PC-9 (cell line): ENCODE results near the gene DOCK1. TPM values are rescaled to one million over a fixed set of nuclear protein-coding genes. Genes with fewer than 3 reads are reported as not detected.

Experiments
- BruUV-seq: library from RNA; stranded (reverse); fragments of 400-500 nt; replicated peaks from 2 replicates; lab custom pipeline; 2021; lab: Mats Ljungman, UMichigan
- CTCF ChIA-PET: fragments of 300-600 bp; sonication (Branson Sonifier 250); formaldehyde crosslinking; loops from one replicate; lab custom pipeline; 2022; ENCODE audit warnings: antibody characterized with exemption; lab: Charles Lee
- POLR2A ChIA-PET: fragments of 300-600 bp; sonication (Branson Sonifier 250); formaldehyde crosslinking; loops from one replicate; lab custom pipeline; 2022; ENCODE audit warnings: antibody characterized with exemption; ENCODE audit not compliant: unreplicated experiment; lab: Charles Lee
- DNase-seq, 2 experiments: peaks; one replicate each; pipeline versions ENCODE4 v3.0.0 to v3.0.0-alpha.2; 2015 to 2022; ENCODE audit warnings: mixed read lengths in 1 of 2
- H2AFZ ChIP-seq: fragments of 200-600 bp; sonication (generic); 2 replicates; pipeline ENCODE4 v1.8.1; 2017; ENCODE audit warnings: antibody characterized with exemption
- H3F3A ChIP-seq: fragments of 200-600 bp; sonication (generic); 2 replicates; pipeline ENCODE4 v1.8.1; 2017; ENCODE audit warnings: antibody characterized with exemption, mild to moderate bottlenecking, low read depth; ENCODE audit not compliant: insufficient read depth
- H3K27ac ChIP-seq: fragments of 200-600 bp; sonication (generic); 2 replicates; pipeline ENCODE4 v1.6.1; 2016; ENCODE audit warnings: mixed run types
- H3K27me3 ChIP-seq: fragments of 200-600 bp; sonication (generic); 2 replicates; pipeline ENCODE4 v1.6.1; 2016; ENCODE audit warnings: low read depth, mixed run types; ENCODE audit not compliant: insufficient read depth
- H3K36me3 ChIP-seq: fragments of 200-600 bp; sonication (generic); 2 replicates; pipeline ENCODE4 v1.6.1; 2016; ENCODE audit warnings: low read depth, mixed run types
- H3K4me1 ChIP-seq: fragments of 200-600 bp; sonication (generic); replicated peaks from 2 replicates; pipeline ENCODE4 v1.6.1; 2016; ENCODE audit warnings: mixed run types; ENCODE audit not compliant: insufficient read depth
- H3K4me2 ChIP-seq: fragments of 200-600 bp; sonication (generic); 2 replicates; pipeline ENCODE4 v1.6.1; 2017; ENCODE audit warnings: mixed run types
- H3K4me3 ChIP-seq: fragments of 200-600 bp; sonication (generic); 2 replicates; pipeline ENCODE4 v1.6.1; 2016; ENCODE audit warnings: mixed run types
- H3K79me2 ChIP-seq: fragments of 200-600 bp; sonication (generic); 2 replicates; pipeline ENCODE4 v1.6.1; 2017; ENCODE audit warnings: low read depth, mixed run types
- H3K9me2 ChIP-seq: fragments of 200-600 bp; sonication (generic); 2 replicates; pipeline ENCODE4 v1.8.1; 2017; ENCODE audit warnings: mild to moderate bottlenecking; ENCODE audit not compliant: insufficient read depth
- H3K9me3 ChIP-seq: fragments of 200-600 bp; sonication (generic); 2 replicates; pipeline ENCODE4 v1.8.1; 2016; ENCODE audit warnings: low read depth; ENCODE audit not compliant: insufficient read depth
- H4K20me1 ChIP-seq: fragments of 200-600 bp; sonication (generic); 2 replicates; pipeline ENCODE4 v1.8.1; 2017; ENCODE audit not compliant: insufficient read depth
- EZH2 ChIP-seq: fragments of 200-600 bp; sonication (generic); IDR thresholded peaks from 2 replicates; pipeline ENCODE4 v1.8.0; 2017; ENCODE audit warnings: antibody characterized with exemption, low read depth
- intact Hi-C: fragments of 100-400 bp; cut with micrococcal nuclease; formaldehyde crosslinking; loops from one replicate; pipeline ENCODE4 v1.10.0; 2022; ENCODE audit not compliant: unreplicated experiment
- total RNA-seq: library from RNA; stranded (reverse); gene quantifications from 2 replicates; pipeline ENCODE4 v1.2.3, GENCODE V29; 2021
- TF ChIP-seq, protein P1 (sequence below): fragments of 200-600 bp; sonication (generic); conservative IDR thresholded peaks from 2 replicates; pipeline ENCODE4 v1.6.1; 2017; ENCODE audit warnings: mixed run types, antibody characterized with exemption, mild to moderate bottlenecking, moderate library complexity

DOCK1 gene
- total RNA-seq, 1 experiment from 2014 or later: 24.8 TPM

DNA sequence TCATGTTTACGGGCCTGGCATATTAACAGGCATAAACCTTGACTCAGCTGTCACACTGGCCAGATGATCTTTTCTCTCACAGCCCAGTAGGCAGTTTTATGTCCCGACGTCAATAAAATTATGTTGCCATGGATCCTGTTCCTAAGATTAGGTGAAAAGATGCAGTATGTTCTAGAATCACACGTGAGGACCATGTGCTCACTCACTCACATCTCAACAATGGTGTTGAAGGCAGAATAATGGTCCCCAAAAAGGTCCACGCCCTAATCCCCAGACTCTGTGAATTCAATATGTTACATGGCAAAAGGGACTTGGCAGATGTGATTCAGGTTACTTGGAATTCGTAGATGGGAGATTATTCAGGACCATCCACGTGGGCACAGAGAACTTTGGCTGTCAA lies 3.5 kb downstream of the DOCK1 start:
- Histone ChIP-seq H3K9me2 (no peaks in the 10 kb centered on the region), H2AFZ (no peak overlapping the region), H3K27me3 (no peaks in the 10 kb centered on the region), H3K79me2 (peaks cover 12% of the 10 kb centered on the region), H4K20me1 (no peaks in the 10 kb centered on the region), H3F3A (no peaks in the 10 kb centered on the region), H3K36me3 (no peaks in the 10 kb centered on the region), H3K9me3 (no peaks in the 10 kb centered on the region), H3K4me3 (no peak overlapping the region), H3K4me1 (peaks cover 7% of the 10 kb centered on the region), H3K4me2 (no peak overlapping the region), H3K27ac (no peak overlapping the region)
- CTCF ChIA-PET: no interaction called here
- BruUV-seq: no TSS peak
- DNase-seq: no peak
- intact Hi-C loops: loop anchor here (10.0 kb wide), 2 partner anchors 514 to 1034 kb away; no protein-coding TSS in a partner anchor
- POLR2A ChIA-PET: no interaction called here
- TF ChIP-seq, protein P1, sequence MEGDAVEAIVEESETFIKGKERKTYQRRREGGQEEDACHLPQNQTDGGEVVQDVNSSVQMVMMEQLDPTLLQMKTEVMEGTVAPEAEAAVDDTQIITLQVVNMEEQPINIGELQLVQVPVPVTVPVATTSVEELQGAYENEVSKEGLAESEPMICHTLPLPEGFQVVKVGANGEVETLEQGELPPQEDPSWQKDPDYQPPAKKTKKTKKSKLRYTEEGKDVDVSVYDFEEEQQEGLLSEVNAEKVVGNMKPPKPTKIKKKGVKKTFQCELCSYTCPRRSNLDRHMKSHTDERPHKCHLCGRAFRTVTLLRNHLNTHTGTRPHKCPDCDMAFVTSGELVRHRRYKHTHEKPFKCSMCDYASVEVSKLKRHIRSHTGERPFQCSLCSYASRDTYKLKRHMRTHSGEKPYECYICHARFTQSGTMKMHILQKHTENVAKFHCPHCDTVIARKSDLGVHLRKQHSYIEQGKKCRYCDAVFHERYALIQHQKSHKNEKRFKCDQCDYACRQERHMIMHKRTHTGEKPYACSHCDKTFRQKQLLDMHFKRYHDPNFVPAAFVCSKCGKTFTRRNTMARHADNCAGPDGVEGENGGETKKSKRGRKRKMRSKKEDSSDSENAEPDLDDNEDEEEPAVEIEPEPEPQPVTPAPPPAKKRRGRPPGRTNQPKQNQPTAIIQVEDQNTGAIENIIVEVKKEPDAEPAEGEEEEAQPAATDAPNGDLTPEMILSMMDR: no peak
- no peak for TF ChIP-seq EZH2

DNA sequence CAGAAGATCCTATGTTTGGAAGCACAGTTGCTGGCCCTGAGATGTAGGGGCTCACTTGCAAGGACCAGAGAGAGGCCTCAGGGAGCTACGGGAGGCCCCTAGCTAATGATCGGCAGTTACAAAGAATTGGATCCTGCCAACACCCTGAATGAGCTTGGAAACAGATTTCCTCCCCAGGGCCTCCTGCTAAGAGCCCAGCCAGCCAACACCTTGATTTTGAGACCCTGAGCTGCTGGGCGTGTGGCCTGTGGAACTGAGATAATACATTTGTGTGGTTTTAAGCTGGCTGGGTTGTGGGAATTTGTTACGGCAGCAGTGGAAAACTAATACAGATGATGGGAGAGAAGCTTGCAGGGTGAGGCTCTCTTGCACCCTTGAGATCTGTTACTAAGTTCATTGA lies 3.9 kb downstream of the DOCK1 start:
- Histone ChIP-seq H3K79me2 (peaks cover 13% of the 10 kb centered on the region), H3K4me1 (peaks cover 6% of the 10 kb centered on the region), H2AFZ (no peak overlapping the region), H3K9me2 (no peaks in the 10 kb centered on the region), H3K27ac (no peak overlapping the region), H3F3A (no peaks in the 10 kb centered on the region), H3K36me3 (no peaks in the 10 kb centered on the region), H3K4me3 (no peak overlapping the region), H4K20me1 (no peaks in the 10 kb centered on the region), H3K27me3 (no peaks in the 10 kb centered on the region), H3K4me2 (no peak overlapping the region), H3K9me3 (no peaks in the 10 kb centered on the region)
- intact Hi-C loops: loop anchor here (10.0 kb wide), 2 partner anchors 514 to 1034 kb away; no protein-coding TSS in a partner anchor
- no TSS peak for BruUV-seq
- no peak for DNase-seq
- CTCF ChIA-PET: no interaction called here
- POLR2A ChIA-PET: no interaction called here
- no peak for TF ChIP-seq EZH2
- TF ChIP-seq, protein P1: no peak

DNA sequence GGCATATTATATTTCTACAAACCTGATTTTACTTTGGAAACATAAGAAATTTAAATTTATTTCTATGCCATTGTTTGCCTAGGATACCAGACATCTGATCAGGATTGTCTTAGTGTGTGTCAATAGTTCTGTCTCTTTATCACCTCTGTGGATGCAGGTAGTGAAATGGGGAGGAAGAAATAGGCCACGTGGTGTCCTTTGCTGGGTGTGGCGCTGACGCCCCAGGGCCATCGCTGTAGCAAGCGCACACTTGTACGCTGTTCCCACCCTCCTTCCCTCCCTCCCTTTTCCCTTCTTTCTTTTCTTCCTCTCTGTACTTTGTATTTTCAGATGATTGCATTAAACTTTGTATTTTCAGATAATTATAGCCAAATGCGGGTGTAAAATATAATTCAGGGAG lies 5.0 kb downstream of the DOCK1 start:
- Histone ChIP-seq H3K4me3 (no peak overlapping the region), H3K27me3 (no peaks in the 10 kb centered on the region), H3K9me3 (no peaks in the 10 kb centered on the region), H3F3A (no peaks in the 10 kb centered on the region), H2AFZ (no peak overlapping the region), H4K20me1 (no peaks in the 10 kb centered on the region; the same call in 1 of the 2 replicates), H3K9me2 (no peaks in the 10 kb centered on the region), H3K4me1 (no peaks in the 10 kb centered on the region), H3K36me3 (no peaks in the 10 kb centered on the region), H3K27ac (no peak overlapping the region), H3K4me2 (no peak overlapping the region), H3K79me2 (peaks cover 13% of the 10 kb centered on the region)
- TF ChIP-seq EZH2: no peak
- TF ChIP-seq, protein P1: no peak
- ChIA-PET CTCF (no interaction called here), POLR2A (no interaction called here)
- DNase-seq: no peak
- no TSS peak for BruUV-seq
- intact Hi-C loops: no loop called here
